CD4-positive, alpha-beta T cell treated with Interleukin-6 at 100 ng/mL for 8 hours (primary cell): ENCODE data around the gene CRIP1.

Source experiments
- DNase-seq: peaks from one replicate; pipeline ENCODE4 v3.0.0-alpha.2; 2020; ENCODE audit warnings: mixed read lengths, low spot score

Gene CRIP1

GRCh38 chr14:105450864-105451720, 35.6 kb upstream of the CRIP1 start:
- DNase-seq: no peak

- no peak for DNase-seq
Measured at GRCh38 chr14:105452963-105453362, 33.7 kb upstream of the CRIP1 start.

DNA sequence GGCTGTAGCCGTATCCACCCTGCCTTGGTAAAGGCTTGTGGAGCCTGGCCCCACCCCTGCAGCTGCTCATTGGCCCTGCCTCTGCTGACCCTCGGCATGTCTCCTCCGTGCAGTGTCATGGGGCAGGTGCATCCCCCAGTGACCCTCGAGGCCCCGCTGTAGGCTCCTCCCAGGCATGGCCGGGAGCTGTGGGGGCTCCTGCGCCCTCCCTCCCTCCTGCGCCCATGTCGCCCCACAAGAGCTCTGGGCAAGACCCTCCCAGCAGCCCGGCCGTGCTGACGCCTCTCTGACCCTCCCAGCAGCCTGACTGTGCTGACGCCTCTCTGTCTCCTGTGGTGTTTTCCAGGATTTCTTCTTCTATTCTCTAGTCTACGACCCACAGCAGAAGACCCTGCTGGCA, 32.8 kb upstream of the CRIP1 start:
- no peak for DNase-seq

DNA sequence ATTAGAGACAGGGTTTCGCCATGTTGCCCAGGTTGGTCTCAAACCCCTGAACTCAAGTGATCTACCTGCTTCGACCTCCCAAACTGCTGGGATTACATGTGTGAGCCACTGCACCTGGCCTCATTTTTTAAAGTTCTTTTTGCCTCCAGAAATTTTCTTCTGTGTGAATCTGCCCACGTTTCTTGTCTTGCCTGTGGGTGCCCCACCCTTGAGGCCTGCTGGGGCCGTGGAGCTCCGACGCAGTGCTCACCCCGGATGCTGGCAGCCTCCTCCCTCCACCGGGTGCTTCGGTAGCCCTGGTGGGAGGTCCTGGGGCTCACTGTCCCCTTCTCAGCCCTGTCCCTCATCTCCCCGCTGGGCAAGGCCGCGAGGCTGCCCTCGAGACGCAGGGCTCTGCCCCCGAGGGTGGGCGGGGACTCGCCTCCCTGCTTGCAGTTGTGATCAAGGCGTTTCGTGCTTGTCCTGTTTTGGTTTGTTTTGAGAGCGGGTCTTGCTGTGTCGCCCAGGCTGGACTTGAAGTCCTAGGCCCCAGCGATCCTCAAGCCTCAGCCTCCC, 31.5 kb upstream of the CRIP1 start:
- DNase-seq: no peak

- DNase-seq: no peak
Measured at GRCh38 chr14:105455766-105456660, 30.7 kb upstream of the CRIP1 start.

- DNase-seq: no peak
Measured at GRCh38 chr14:105456736-105457617, 29.7 kb upstream of the CRIP1 start.

DNA sequence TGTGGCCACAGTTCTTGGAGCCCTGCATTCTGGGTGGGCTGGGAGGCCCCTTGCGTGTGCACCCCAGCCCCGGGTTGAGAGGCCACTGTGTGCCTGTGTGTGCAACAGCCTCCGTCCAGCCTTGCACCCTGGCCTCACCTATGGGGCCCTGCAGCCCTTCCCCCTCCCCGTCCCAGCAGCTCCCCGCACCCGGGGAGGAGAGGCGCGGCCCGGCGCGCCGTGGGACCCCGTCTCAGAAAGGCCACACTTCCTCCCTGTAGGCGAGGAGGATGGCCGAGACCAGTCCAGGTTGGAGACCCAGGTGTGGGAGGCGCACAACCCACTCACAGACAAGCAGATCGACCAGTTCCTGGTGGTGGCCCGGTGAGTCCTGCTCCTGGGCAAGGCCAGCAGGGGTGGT, 28.7 kb upstream of the CRIP1 start:
- no peak for DNase-seq

GRCh38 chr14:105458571-105458970, 28.1 kb upstream of the CRIP1 start:
- no peak for DNase-seq

DNA sequence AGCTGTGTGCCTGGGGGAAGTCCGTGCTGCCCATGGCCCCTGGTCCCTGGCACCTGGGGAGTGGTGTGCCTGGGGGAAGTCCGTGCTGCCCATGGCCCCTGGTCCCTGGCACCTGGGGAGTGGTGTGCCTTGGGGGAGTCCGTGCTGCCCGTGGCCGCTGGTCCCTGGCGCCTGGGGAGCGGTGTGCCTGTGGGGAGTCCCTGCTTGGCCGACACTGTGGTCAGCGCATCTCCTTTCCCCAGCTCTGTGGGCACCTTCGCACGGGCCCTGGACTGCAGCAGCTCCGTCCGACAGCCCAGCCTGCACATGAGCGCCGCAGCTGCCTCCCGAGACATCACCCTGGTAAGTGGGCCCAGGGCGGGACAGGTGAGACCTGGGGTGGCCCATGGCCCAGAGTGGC, 26.6 kb upstream of the CRIP1 start:
- DNase-seq: no peak

- DNase-seq: no peak
Measured at GRCh38 chr14:105460616-105461015, 26.1 kb upstream of the CRIP1 start.

- no peak for DNase-seq
Measured at GRCh38 chr14:105461903-105462302, 24.8 kb upstream of the CRIP1 start.

DNA sequence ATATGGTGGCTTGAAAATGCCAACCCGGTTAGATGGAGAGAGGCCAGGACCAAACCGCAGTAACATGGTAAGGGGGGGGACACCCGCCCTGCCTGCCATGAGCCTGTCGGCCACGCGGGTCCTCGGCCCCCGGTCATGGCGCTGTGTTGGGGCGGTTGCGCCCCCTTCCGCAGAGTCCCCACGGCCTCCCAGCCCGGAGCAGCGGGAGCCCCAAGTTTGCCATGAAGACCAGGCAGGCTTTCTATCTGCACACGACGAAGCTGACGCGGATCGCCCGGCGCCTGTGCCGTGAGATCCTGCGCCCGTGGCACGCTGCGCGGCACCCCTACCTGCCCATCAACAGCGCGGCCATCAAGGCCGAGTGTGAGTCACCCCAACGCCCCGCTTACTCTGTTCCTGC, 22.2 kb upstream of the CRIP1 start:
- DNase-seq: no peak

DNA sequence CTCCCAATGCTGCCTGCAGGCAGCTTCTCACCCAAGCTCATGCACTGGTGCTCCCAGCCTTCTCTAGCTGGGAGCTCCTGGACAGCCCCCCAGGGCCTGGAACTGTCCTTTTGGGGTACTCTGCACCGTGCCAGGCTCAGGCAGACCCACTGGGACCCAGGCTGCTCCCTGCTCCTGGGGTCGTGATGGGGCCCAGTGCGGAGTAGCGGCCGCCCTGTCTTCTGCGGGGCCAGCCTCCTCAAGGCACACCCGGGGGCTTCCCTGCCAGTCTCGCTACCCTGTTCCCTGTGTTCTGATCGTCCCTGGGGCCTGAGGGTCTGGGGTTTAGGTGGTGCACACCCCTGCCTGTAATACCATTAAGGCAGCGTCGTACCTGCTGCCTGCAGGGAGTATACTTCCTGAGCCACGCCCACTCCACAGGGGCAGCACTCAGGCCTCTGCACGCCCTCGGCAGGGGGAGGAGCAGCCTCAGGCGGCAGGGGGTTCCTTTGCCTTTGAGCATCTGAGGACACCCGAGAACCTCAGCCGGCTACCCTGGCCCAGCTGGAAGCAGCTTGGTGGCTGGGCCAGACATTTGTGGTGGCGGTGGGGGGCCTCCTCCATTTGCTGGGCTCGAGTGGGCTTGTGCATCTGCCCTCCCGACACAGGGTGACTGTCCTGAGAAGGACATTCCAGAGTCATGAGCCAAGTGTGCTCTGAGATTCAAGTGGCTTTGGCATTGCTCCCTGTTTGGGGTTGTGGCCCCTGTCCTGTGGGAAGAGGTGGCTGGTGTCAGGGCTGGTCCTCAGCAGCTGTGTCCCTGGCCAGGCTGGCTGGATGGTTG, 21.3 kb upstream of the CRIP1 start:
- DNase-seq: no peak

GRCh38 chr14:105466531-105467248, 20.0 kb upstream of the CRIP1 start:
- no peak for DNase-seq

DNA sequence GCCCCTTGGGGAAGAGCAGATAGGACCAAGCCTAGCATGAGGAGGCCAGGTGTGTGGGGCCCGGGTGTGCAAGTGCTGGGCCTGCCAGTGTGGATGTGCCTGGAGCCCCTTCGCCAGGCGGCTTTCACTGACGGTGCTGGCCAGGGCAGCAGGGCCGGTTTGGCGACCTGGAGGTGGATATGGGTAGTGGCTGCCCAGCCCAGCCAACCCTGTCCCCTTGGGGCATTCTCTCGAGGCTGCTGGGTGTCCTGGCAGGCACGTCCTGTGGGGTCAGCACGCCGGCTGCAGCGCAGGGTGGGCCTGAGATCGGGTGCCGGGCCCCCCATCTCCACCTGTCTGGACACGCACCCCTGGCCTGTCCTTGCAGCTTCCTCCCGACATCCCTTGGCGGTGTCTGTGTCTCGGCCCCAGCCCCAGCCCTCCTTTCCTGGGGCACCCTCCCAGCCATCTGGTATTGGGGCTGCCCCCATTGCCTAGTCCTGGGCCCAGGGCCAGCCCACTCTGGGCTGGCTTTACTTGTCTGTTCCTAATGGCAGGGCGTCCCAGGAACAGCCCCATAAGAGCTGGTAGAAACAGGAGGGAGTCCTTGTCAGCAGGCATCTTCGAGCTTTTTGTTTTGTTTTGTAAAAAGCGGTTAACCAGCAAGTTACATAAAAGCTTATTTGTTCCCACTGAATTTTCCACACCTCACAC, 19.3 kb upstream of the CRIP1 start:
- no peak for DNase-seq

GRCh38 chr14:105467942-105468471, 18.7 kb upstream of the CRIP1 start:
- DNase-seq: no peak

DNA sequence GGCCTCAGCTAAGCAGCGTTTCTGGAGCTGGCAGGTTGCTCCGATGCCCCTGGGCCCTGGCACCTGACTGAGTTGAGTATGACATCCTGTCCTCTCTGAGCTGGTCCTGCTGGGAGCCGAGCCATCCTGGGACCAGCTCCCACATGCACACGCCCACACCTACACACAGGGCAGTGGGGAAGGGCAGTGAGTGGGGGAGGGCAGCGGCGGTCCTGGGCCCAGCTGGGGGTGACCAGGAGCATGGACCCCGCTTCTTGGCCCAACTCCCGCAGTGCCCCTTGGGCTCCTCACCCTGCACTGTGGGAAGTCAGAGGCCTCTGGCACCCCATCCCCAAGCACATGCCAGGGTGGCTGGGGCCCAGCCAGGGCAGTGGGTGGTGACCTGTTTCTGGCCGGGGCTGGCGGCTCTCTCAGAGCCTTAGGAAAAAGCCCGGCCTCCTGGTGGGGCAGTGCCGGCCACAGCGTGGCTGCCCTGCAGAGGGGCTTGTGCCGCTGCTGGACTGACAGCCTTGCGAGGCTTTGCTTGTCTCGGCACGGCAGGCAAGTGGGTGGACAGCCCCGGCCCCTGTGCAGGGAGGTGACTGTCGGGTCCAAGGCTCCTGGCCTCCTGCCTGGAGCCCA, 18.0 kb upstream of the CRIP1 start:
- DNase-seq: no peak

GRCh38 chr14:105469456-105470349, 17.0 kb upstream of the CRIP1 start:
- no peak for DNase-seq
